ENCODE results near the gene TPRA1. TPM values are rescaled to one million over a fixed set of nuclear protein-coding genes. Genes with fewer than 3 reads are reported as not detected.

The TPRA1 gene
- total RNA-seq, 1 experiment from 2014 or later: 35.1 TPM

DNA sequence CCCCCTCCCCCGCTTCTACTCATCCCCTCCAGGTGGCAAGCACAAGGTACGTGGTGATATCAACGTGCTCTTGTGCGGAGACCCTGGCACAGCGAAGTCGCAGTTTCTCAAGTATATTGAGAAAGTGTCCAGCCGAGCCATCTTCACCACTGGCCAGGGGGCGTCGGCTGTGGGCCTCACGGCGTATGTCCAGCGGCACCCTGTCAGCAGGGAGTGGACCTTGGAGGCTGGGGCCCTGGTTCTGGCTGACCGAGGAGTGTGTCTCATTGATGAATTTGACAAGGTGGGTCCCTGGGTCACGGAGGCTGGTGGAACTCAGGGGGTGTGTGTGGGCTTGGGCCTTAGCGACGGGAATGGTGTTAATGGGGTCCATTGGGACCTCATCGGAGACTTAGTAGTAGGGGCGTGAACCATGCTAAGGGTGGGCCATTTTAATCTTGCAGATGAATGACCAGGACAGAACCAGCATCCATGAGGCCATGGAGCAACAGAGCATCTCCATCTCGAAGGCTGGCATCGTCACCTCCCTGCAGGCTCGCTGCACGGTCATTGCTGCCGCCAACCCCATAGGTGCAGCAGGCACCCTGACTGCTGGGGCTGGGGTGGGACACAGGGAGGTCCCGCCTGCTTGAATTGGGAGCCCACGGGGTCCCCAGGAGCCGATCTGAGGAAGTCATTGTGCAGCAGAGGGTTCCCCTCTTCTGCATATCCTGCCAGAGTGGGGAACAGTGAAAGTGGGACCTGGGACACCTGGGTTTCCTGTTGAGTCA lies 26.5 kb upstream of the TPRA1 start:
- no peak for TF ChIP-seq SP1 (IDR thresholded peaks at IDR 0.05; ENCODE audit: low read depth)
- TF ChIP-seq CEBPB (IDR thresholded peaks at IDR 0.05; ENCODE audit: low read depth): no peak
- TF ChIP-seq ZNF274 (IDR thresholded peaks at IDR 0.05; ENCODE audit: low read depth, low read length): no peak
- no peak for TF ChIP-seq SRF (IDR thresholded peaks at IDR 0.05; ENCODE audit: low read depth)
- no peak for TF ChIP-seq RAD21 (IDR thresholded peaks at IDR 0.05; ENCODE audit: low read depth)
- no peak for TF ChIP-seq ZFX (IDR thresholded peaks at IDR 0.05)
- no peak for TF ChIP-seq ELF1 (IDR thresholded peaks at IDR 0.05; ENCODE audit: borderline replicate concordance, low read depth)
- TF ChIP-seq CBX3 (IDR thresholded peaks at IDR 0.05; ENCODE audit: low read depth): no peak
- TF ChIP-seq POLR2A (IDR thresholded peaks at IDR 0.05; ENCODE audit: borderline replicate concordance, extremely low read depth, insufficient read depth, insufficient read length): no peak
- TF ChIP-seq, protein P1, sequence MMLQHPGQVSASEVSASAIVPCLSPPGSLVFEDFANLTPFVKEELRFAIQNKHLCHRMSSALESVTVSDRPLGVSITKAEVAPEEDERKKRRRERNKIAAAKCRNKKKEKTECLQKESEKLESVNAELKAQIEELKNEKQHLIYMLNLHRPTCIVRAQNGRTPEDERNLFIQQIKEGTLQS (IDR thresholded peaks at IDR 0.05): no peak
- TF ChIP-seq SIN3A (IDR thresholded peaks at IDR 0.05; ENCODE audit: low read depth): no peak
- TF ChIP-seq, protein P2, sequence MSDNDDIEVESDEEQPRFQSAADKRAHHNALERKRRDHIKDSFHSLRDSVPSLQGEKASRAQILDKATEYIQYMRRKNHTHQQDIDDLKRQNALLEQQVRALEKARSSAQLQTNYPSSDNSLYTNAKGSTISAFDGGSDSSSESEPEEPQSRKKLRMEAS (IDR thresholded peaks at IDR 0.05): no peak
- no peak for TF ChIP-seq YY1 (IDR thresholded peaks at IDR 0.05; ENCODE audit: extremely low read depth, insufficient replicate concordance, low read depth, low read length)
- no peak for TF ChIP-seq EGR1 (IDR thresholded peaks at IDR 0.05; ENCODE audit: low read depth)
- TF ChIP-seq EZH2 (IDR thresholded peaks at IDR 0.05): no peak
- TF ChIP-seq, protein P3, sequence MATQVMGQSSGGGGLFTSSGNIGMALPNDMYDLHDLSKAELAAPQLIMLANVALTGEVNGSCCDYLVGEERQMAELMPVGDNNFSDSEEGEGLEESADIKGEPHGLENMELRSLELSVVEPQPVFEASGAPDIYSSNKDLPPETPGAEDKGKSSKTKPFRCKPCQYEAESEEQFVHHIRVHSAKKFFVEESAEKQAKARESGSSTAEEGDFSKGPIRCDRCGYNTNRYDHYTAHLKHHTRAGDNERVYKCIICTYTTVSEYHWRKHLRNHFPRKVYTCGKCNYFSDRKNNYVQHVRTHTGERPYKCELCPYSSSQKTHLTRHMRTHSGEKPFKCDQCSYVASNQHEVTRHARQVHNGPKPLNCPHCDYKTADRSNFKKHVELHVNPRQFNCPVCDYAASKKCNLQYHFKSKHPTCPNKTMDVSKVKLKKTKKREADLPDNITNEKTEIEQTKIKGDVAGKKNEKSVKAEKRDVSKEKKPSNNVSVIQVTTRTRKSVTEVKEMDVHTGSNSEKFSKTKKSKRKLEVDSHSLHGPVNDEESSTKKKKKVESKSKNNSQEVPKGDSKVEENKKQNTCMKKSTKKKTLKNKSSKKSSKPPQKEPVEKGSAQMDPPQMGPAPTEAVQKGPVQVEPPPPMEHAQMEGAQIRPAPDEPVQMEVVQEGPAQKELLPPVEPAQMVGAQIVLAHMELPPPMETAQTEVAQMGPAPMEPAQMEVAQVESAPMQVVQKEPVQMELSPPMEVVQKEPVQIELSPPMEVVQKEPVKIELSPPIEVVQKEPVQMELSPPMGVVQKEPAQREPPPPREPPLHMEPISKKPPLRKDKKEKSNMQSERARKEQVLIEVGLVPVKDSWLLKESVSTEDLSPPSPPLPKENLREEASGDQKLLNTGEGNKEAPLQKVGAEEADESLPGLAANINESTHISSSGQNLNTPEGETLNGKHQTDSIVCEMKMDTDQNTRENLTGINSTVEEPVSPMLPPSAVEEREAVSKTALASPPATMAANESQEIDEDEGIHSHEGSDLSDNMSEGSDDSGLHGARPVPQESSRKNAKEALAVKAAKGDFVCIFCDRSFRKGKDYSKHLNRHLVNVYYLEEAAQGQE (IDR thresholded peaks at IDR 0.05; ENCODE audit: low read depth): no peak
- H3K36me3 ChIP-seq (ENCODE audit: control insufficient read depth in 1 of 2, insufficient read depth in 2 of 2, low read length in 2 of 2): peaks cover 35 to 71% of the 10 kb centered on the region in 2 experiments; a peak in 3 of 4 replicates
- POLR2A ChIA-PET: no interaction called here

More for the DNA sequence above, 26.5 kb upstream of the TPRA1 start:
- H3K79me2 ChIP-seq (ENCODE audit: insufficient read depth, low read length): peaks cover 31% of the 10 kb centered on the region
- ATAC-seq: no peak
- H3K9me2 ChIP-seq (ENCODE audit: insufficient read depth): no peaks in the 10 kb centered on the region
- H4K20me1 ChIP-seq (ENCODE audit: insufficient read depth): peaks cover 8% of the 10 kb centered on the region; the same call in 1 of the 2 replicates
- BruUV-seq (replicated peaks): no TSS peak
- H3K9me3 ChIP-seq (ENCODE audit: control insufficient read depth in 1 of 2, insufficient read depth in 1 of 2, low read depth in 1 of 2, low read length in 2 of 2): no peaks in the 10 kb centered on the region
- H3K27ac ChIP-seq (ENCODE audit: low read depth, low read length): no peak overlapping the region
- no peak for DNase-seq (ENCODE audit: low read depth, low spot score)
- no peak overlapping the region for H3K9ac ChIP-seq (ENCODE audit: low read length)
- ChIA-PET RAD21 (ENCODE audit: low non-redundant PET in 1 of 2, low total read pairs in 2 of 2, uncharacterized antibody in 2 of 2, unreplicated experiment in 2 of 2) (no interaction called here), CTCF (no interaction called here)
- H3K27me3 ChIP-seq (ENCODE audit: insufficient read depth, low read length): no peaks in the 10 kb centered on the region
- H2AFZ ChIP-seq (ENCODE audit: low read depth, low read length, poor library complexity, severe bottlenecking): no peak overlapping the region
- no peak overlapping the region for H3K4me2 ChIP-seq (ENCODE audit: low read length)
- H3K4me1 ChIP-seq (ENCODE audit: control insufficient read depth in 1 of 2, insufficient read depth in 2 of 2, low read length in 2 of 2): no peaks in the 10 kb centered on the region
- intact Hi-C loops (cut with micrococcal nuclease): no loop called here
- H3K4me3 ChIP-seq (replicated peaks in 1 of 2; ENCODE audit: low read depth in 1 of 2, low read length in 2 of 2): no peak overlapping the region
